Trophoblast cell (in vitro differentiated cells and primary cell): ENCODE measurements around the gene IQCK.

Experiments used
- DNase-seq, 2 donors: peaks; one replicate each; pipeline ENCODE4 v3.0.0-alpha.2; 2016
- H2AFZ ChIP-seq: 2 replicates; pipeline ENCODE4 v1.6.1; 2013; ENCODE audit warnings: low read length, moderate library complexity, mild to moderate bottlenecking; ENCODE audit not compliant: insufficient read depth, poor library complexity
- H2AK5ac ChIP-seq: 2 replicates; pipeline ENCODE4 v1.6.1; 2013; ENCODE audit warnings: mild to moderate bottlenecking, low read length
- H2BK120ac ChIP-seq: 2 replicates; pipeline ENCODE4 v1.6.1; 2013; ENCODE audit warnings: low read length, mild to moderate bottlenecking, moderate library complexity; ENCODE audit not compliant: insufficient read depth, poor library complexity
- H2BK12ac ChIP-seq: 2 replicates; pipeline ENCODE4 v1.6.1; 2013; ENCODE audit warnings: mild to moderate bottlenecking, low read length, moderate library complexity
- H2BK5ac ChIP-seq: 2 replicates; pipeline ENCODE4 v1.6.1; 2013; ENCODE audit warnings: low read length, low read depth, moderate library complexity, mild to moderate bottlenecking; ENCODE audit not compliant: poor library complexity
- H3K14ac ChIP-seq: 2 replicates; pipeline ENCODE4 v1.6.1; 2013; ENCODE audit warnings: mild to moderate bottlenecking, low read length
- H3K18ac ChIP-seq: 2 replicates; pipeline ENCODE4 v1.6.1; 2013; ENCODE audit warnings: mild to moderate bottlenecking, low read length
- H3K23ac ChIP-seq: 2 replicates; pipeline ENCODE4 v1.6.1; 2013; ENCODE audit warnings: low read length
- H3K27ac ChIP-seq: 2 replicates; pipeline ENCODE4 v1.5.1; 2013; ENCODE audit warnings: low read depth, mild to moderate bottlenecking, inconsistent platforms, low read length, moderate library complexity
- H3K27me3 ChIP-seq: 2 replicates; pipeline ENCODE4 v1.6.1; 2013; ENCODE audit warnings: inconsistent platforms, mild to moderate bottlenecking, low read length, moderate library complexity; ENCODE audit not compliant: insufficient read depth
- H3K36me3 ChIP-seq, 2 experiments: 1 replicate in 1 of 2; 2 replicates in 1 of 2; pipeline ENCODE4 v1.6.1; 2013; ENCODE audit warnings: low read length in 2 of 2, mild to moderate bottlenecking in 2 of 2, moderate library complexity in 1 of 2; ENCODE audit not compliant: insufficient read depth in 2 of 2, control insufficient read depth in 1 of 2
- H3K4ac ChIP-seq: 2 replicates; pipeline ENCODE4 v1.6.1; 2013; ENCODE audit warnings: low read depth, mild to moderate bottlenecking, low read length, moderate library complexity
- H3K4me1 ChIP-seq, 2 experiments: 1 replicate in 1 of 2; 2 replicates in 1 of 2; pipeline ENCODE4 v1.6.1; 2013; ENCODE audit warnings: low read length in 2 of 2, mild to moderate bottlenecking in 2 of 2, moderate library complexity in 1 of 2; ENCODE audit not compliant: insufficient read depth in 2 of 2, control insufficient read depth in 1 of 2
- H3K4me2 ChIP-seq: 2 replicates; pipeline ENCODE4 v1.6.1; 2013; ENCODE audit warnings: inconsistent platforms, mild to moderate bottlenecking, low read length, moderate library complexity
- H3K4me3 ChIP-seq: 2 replicates; pipeline ENCODE4 v1.5.1; 2013; ENCODE audit warnings: mild to moderate bottlenecking, low read depth, low read length, inconsistent platforms
- H3K79me1 ChIP-seq: one replicate; pipeline ENCODE4 v1.6.1; 2013; ENCODE audit warnings: low read length
- H3K79me2 ChIP-seq: 2 replicates; pipeline ENCODE4 v1.6.1; 2013; ENCODE audit warnings: low read length, mild to moderate bottlenecking; ENCODE audit not compliant: control insufficient read depth, insufficient read depth, poor library complexity
- H3K9ac ChIP-seq: 2 replicates; pipeline ENCODE4 v1.6.1; 2013; ENCODE audit warnings: mild to moderate bottlenecking, low read length
- H3K9me3 ChIP-seq: 2 replicates; pipeline ENCODE4 v1.6.1; 2013; ENCODE audit warnings: low read depth, mild to moderate bottlenecking, control low read depth, inconsistent platforms, low read length; ENCODE audit not compliant: insufficient read depth
- H4K12ac ChIP-seq: 2 replicates; pipeline ENCODE4 v1.6.1; 2013; ENCODE audit warnings: low read depth, mild to moderate bottlenecking, low read length, moderate library complexity
- H4K8ac ChIP-seq: 2 replicates; pipeline ENCODE4 v1.6.1; 2013; ENCODE audit warnings: low read depth, mild to moderate bottlenecking, low read length, moderate library complexity
- H4K91ac ChIP-seq: one replicate; pipeline ENCODE4 v1.6.1; 2013; ENCODE audit warnings: low read depth, mild to moderate bottlenecking, low read length, moderate library complexity
- WGBS: extraction: QIAGEN DNeasy Blood & Tissue Kit; methylation state at CpG from one replicate; pipeline ENCODE4 v1.1.7; 2013; ENCODE audit warnings: missing lambda C conversion rate; ENCODE audit not compliant: insufficient read length, insufficient coverage; ENCODE audit errors: extremely low coverage; 5-methylcytosine and 5-hydroxymethylcytosine counted together

Gene IQCK

GRCh38 chr16:19704321-19705145 lies 13.5 kb upstream of the IQCK start:
- H3K79me1 ChIP-seq: peaks cover 3% of the 10 kb centered on the region
- no peak overlapping the region for H3K4me2 ChIP-seq
- no peak overlapping the region for H2BK5ac ChIP-seq
- H3K36me3 ChIP-seq: peaks cover 39 to 46% of the 10 kb centered on the region in 2 experiments
- H3K79me2 ChIP-seq: no peaks in the 10 kb centered on the region
- no peak overlapping the region for H2AFZ ChIP-seq
- no peaks in the 10 kb centered on the region for H3K27me3 ChIP-seq
- H3K4me3 ChIP-seq: no peak overlapping the region
- WGBS: no CpG with 5 or more reads among the region's 18 CpGs
- DNase-seq: peak; percentile 25 to 55
- no peak overlapping the region for H4K91ac ChIP-seq
- no peaks in the 10 kb centered on the region for H3K9me3 ChIP-seq
- H2BK12ac ChIP-seq: no peak overlapping the region
- no peak overlapping the region for H3K23ac ChIP-seq
- H3K27ac ChIP-seq: peak overlapping the region; percentile 16
- no peak overlapping the region for H4K12ac ChIP-seq
- no peak overlapping the region for H4K8ac ChIP-seq
- peaks cover 14% of the 10 kb centered on the region in 2 experiments for H3K4me1 ChIP-seq
- H2AK5ac ChIP-seq: no peak overlapping the region
- no peak overlapping the region for H3K4ac ChIP-seq
- H3K14ac ChIP-seq: no peak overlapping the region
- H3K9ac ChIP-seq: no peak overlapping the region
- no peak overlapping the region for H3K18ac ChIP-seq
- no peak overlapping the region for H2BK120ac ChIP-seq

DNA sequence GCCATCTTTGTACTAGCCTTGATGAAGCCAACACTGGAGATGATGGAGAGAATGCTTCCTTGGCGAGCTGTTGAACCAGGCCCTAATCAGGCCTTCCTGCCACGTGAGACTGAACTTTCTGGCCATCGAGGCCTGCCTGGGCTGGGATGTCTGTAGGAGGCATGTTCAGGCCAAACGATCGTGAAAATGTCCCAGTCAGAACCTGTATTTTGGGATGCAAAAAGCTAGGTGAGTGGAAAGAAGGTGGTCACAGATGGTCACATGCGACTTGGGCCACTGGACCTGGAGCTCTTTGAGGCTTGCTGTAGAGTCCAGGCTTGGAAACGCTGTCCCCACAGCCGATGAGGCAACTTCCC lies 12.9 kb upstream of the IQCK start:
- Histone ChIP-seq H2BK120ac (no peak overlapping the region), H3K9me3 (no peaks in the 10 kb centered on the region), H3K18ac (no peak overlapping the region), H3K4me3 (no peak overlapping the region), H2BK5ac (no peak overlapping the region), H3K4me2 (no peak overlapping the region), H4K8ac (no peak overlapping the region), H3K9ac (no peak overlapping the region), H2AK5ac (no peak overlapping the region), H3K4ac (no peak overlapping the region), H2BK12ac (no peak overlapping the region), H3K4me1 (peaks cover 14% of the 10 kb centered on the region in 2 experiments), H4K91ac (no peak overlapping the region), H4K12ac (no peak overlapping the region), H3K27ac (peak overlapping the region; percentile 6), H3K36me3 (peaks cover 41 to 50% of the 10 kb centered on the region in 2 experiments), H3K79me1 (peaks cover 3% of the 10 kb centered on the region), H3K27me3 (no peaks in the 10 kb centered on the region), H3K14ac (no peak overlapping the region), H2AFZ (no peak overlapping the region), H3K79me2 (no peaks in the 10 kb centered on the region), H3K23ac (no peak overlapping the region)
- no peak for DNase-seq
- no CpG with 5 or more reads among the region's 8 CpGs for WGBS

GRCh38 chr16:19705843-19706242 lies 12.2 kb upstream of the IQCK start:
- WGBS: no CpG with 5 or more reads among the region's 5 CpGs
- Histone ChIP-seq H2AFZ (no peak overlapping the region), H2BK12ac (no peak overlapping the region), H4K91ac (no peak overlapping the region), H3K4me2 (no peak overlapping the region), H3K9me3 (no peaks in the 10 kb centered on the region), H3K27me3 (no peaks in the 10 kb centered on the region), H3K36me3 (peaks cover 46 to 55% of the 10 kb centered on the region in 2 experiments), H4K8ac (no peak overlapping the region), H3K18ac (no peak overlapping the region), H3K4ac (no peak overlapping the region), H3K9ac (no peak overlapping the region), H3K27ac (no peak overlapping the region), H2BK5ac (no peak overlapping the region), H2AK5ac (no peak overlapping the region), H3K4me3 (no peak overlapping the region), H3K14ac (no peak overlapping the region), H3K23ac (no peak overlapping the region), H3K79me2 (no peaks in the 10 kb centered on the region), H2BK120ac (no peak overlapping the region), H3K79me1 (peaks cover 3% of the 10 kb centered on the region), H4K12ac (no peak overlapping the region), H3K4me1 (peaks cover 14% of the 10 kb centered on the region in 2 experiments)
- no peak for DNase-seq

DNA sequence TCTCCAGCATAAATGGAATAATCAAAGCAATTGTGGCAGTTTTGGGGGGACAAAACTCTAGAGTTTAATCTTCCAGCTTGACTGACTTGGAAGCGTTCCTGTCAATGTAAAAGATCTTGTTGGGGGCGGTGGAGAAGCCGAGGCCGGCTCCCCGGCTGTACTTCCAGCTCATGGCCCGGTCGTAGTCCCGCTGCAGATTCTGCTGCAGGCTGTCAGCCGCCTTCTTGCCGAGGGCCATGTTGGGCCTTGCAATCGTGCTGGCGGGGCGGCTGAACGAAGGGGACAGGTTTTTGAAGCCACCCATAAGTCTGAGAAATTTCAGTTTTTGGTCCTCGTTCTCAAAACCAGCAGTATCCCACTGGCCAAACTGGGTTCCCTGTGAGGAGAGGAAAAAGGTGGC lies 11.2 kb upstream of the IQCK start:
- no peak overlapping the region for H4K8ac ChIP-seq
- H3K14ac ChIP-seq: no peak overlapping the region
- H3K4me1 ChIP-seq: peaks cover 14% of the 10 kb centered on the region in 2 experiments
- no peak overlapping the region for H2AFZ ChIP-seq
- no peak overlapping the region for H2BK120ac ChIP-seq
- H3K4me2 ChIP-seq: no peak overlapping the region
- no peaks in the 10 kb centered on the region for H3K9me3 ChIP-seq
- DNase-seq: no peak
- H3K79me2 ChIP-seq: no peaks in the 10 kb centered on the region
- no peak overlapping the region for H3K4me3 ChIP-seq
- no peak overlapping the region for H3K23ac ChIP-seq
- H3K27me3 ChIP-seq: no peaks in the 10 kb centered on the region
- H2BK5ac ChIP-seq: no peak overlapping the region
- no peak overlapping the region for H3K27ac ChIP-seq
- no peak overlapping the region for H3K4ac ChIP-seq
- H4K91ac ChIP-seq: no peak overlapping the region
- no peak overlapping the region for H3K18ac ChIP-seq
- peaks cover 55 to 64% of the 10 kb centered on the region in 2 experiments for H3K36me3 ChIP-seq
- H3K9ac ChIP-seq: no peak overlapping the region
- no peak overlapping the region for H4K12ac ChIP-seq
- no peak overlapping the region for H2BK12ac ChIP-seq
- H2AK5ac ChIP-seq: no peak overlapping the region
- peaks cover 3% of the 10 kb centered on the region for H3K79me1 ChIP-seq
- WGBS: no CpG with 5 or more reads among the region's 15 CpGs
